ENCODE data around the gene CEP78. TPM values are rescaled to one million over a fixed set of nuclear protein-coding genes. Genes with fewer than 3 reads are reported as not detected.

CEP78 gene
- total RNA-seq, 1 experiment from 2014 or later = 10.1 TPM

- POLR2A ChIA-PET = interaction anchor here (0.8 kb wide), 2 partner anchors 60 to 73 kb away, joined by 3 to 9 read pairs; no protein-coding TSS in a partner anchor
- DNase-seq = peak; percentile 2 to 34
- Mint-ChIP-seq H3K27ac (ENCODE audit: unreplicated experiment) (peak overlapping the region; percentile 90), H3K4me1 (ENCODE audit: low read depth, unreplicated experiment) (no peaks in the 10 kb centered on the region), H3K27me3 (ENCODE audit: insufficient read depth, unreplicated experiment) (no peaks in the 10 kb centered on the region), H3K9me3 (ENCODE audit: unreplicated experiment) (no peaks in the 10 kb centered on the region), H3K4me3 (ENCODE audit: unreplicated experiment) (peak overlapping the region; percentile 77), H3K36me3 (ENCODE audit: insufficient read depth, unreplicated experiment) (peaks cover 20% of the 10 kb centered on the region)
- H3K9me3 ChIP-seq = no peaks in the 10 kb centered on the region
- no peaks in the 10 kb centered on the region for H3K27me3 ChIP-seq (replicated peaks; ENCODE audit: control insufficient read depth, insufficient read depth, low read length)
- H3K4me1 ChIP-seq = no peaks in the 10 kb centered on the region
- H3K36me3 ChIP-seq (ENCODE audit: control insufficient read depth, insufficient read depth, low read length) = no peaks in the 10 kb centered on the region
- H3K4me3 ChIP-seq (ENCODE audit: low read depth, low read length) = peak overlapping the region; percentile 66
- no peak for TF ChIP-seq CTCF (IDR thresholded peaks at IDR 0.05; ENCODE audit: insufficient read depth in 1 of 2, low read depth in 1 of 2, low read length in 1 of 2, severe bottlenecking in 1 of 2, unreplicated experiment in 1 of 2)
- CTCF ChIA-PET = interaction anchor here (0.7 kb wide), 1 partner anchor 69 kb away, joined by 3 read pairs; no protein-coding TSS in a partner anchor
- intact Hi-C loops (cut with micrococcal nuclease; ENCODE audit: unreplicated experiment) = loop anchor here (5.0 kb wide), 1 partner anchor 34 kb away; no protein-coding TSS in a partner anchor
- BruUV-seq (replicated peaks) = no TSS peak
Observed at GRCh38 chr9:78296201-78296892, 60.5 kb downstream of the CEP78 start.

- Histone ChIP-seq H3K27me3 (replicated peaks; ENCODE audit: control insufficient read depth, insufficient read depth, low read length) (no peaks in the 10 kb centered on the region), H3K9me3 (no peaks in the 10 kb centered on the region), H3K36me3 (ENCODE audit: control insufficient read depth, insufficient read depth, low read length) (no peaks in the 10 kb centered on the region), H3K4me1 (no peaks in the 10 kb centered on the region), H3K4me3 (ENCODE audit: low read depth, low read length) (peak within 1 kb of the TSS; percentile 66)
- Mint-ChIP-seq H3K4me1 (ENCODE audit: low read depth, unreplicated experiment) (no peaks in the 10 kb centered on the region), H3K27me3 (ENCODE audit: insufficient read depth, unreplicated experiment) (no peaks in the 10 kb centered on the region), H3K9me3 (ENCODE audit: unreplicated experiment) (no peaks in the 10 kb centered on the region), H3K4me3 (ENCODE audit: unreplicated experiment) (peak within 1 kb of the TSS; percentile 77), H3K36me3 (ENCODE audit: insufficient read depth, unreplicated experiment) (peaks cover 24% of the 10 kb centered on the region), H3K27ac (ENCODE audit: unreplicated experiment) (peak within 1 kb of the TSS; percentile 90)
- ChIA-PET POLR2A (interaction anchor here (0.8 kb wide), 2 partner anchors 61 to 73 kb away, joined by 3 to 9 read pairs; no protein-coding TSS in a partner anchor), CTCF (interaction anchor here (0.7 kb wide), 1 partner anchor 69 kb away, joined by 3 read pairs; no protein-coding TSS in a partner anchor)
- DNase-seq = peak; percentile 81 to 88
- intact Hi-C loops (cut with micrococcal nuclease; ENCODE audit: unreplicated experiment) = loop anchor here (5.0 kb wide), 1 partner anchor 35 kb away; no protein-coding TSS in a partner anchor
- TF ChIP-seq CTCF (IDR thresholded peaks at IDR 0.05; ENCODE audit: insufficient read depth in 1 of 2, low read depth in 1 of 2, low read length in 1 of 2, severe bottlenecking in 1 of 2, unreplicated experiment in 1 of 2) = no peak
- BruUV-seq (replicated peaks) = no TSS peak
Observed at GRCh38 chr9:78296893-78297671, 61.2 kb downstream of the CEP78 start, which contains the start of gene PSAT1. Gene PSAT1 (plus strand): TSS chr9:78297125. CDS start chr9:78297211, 86 bp downstream.

GRCh38 chr9:78297672-78297961 is 61.7 kb downstream of the CEP78 start:
- ChIA-PET POLR2A (no interaction called here), CTCF (no interaction called here)
- no peaks in the 10 kb centered on the region for H3K4me1 ChIP-seq
- intact Hi-C loops (cut with micrococcal nuclease; ENCODE audit: unreplicated experiment) = loop anchor here (5.0 kb wide), 1 partner anchor 35 kb away; no protein-coding TSS in a partner anchor
- H3K36me3 ChIP-seq (ENCODE audit: control insufficient read depth, insufficient read depth, low read length) = no peaks in the 10 kb centered on the region
- no peak for TF ChIP-seq CTCF (IDR thresholded peaks at IDR 0.05; ENCODE audit: insufficient read depth in 1 of 2, low read depth in 1 of 2, low read length in 1 of 2, severe bottlenecking in 1 of 2, unreplicated experiment in 1 of 2)
- Mint-ChIP-seq H3K4me1 (ENCODE audit: low read depth, unreplicated experiment) (no peaks in the 10 kb centered on the region), H3K27ac (ENCODE audit: unreplicated experiment) (peak overlapping the region; percentile 90), H3K36me3 (ENCODE audit: insufficient read depth, unreplicated experiment) (peaks cover 28% of the 10 kb centered on the region), H3K4me3 (ENCODE audit: unreplicated experiment) (peak overlapping the region; percentile 77), H3K9me3 (ENCODE audit: unreplicated experiment) (no peaks in the 10 kb centered on the region), H3K27me3 (ENCODE audit: insufficient read depth, unreplicated experiment) (no peaks in the 10 kb centered on the region)
- no TSS peak for BruUV-seq (replicated peaks)
- DNase-seq = no peak
- no peaks in the 10 kb centered on the region for H3K27me3 ChIP-seq (replicated peaks; ENCODE audit: control insufficient read depth, insufficient read depth, low read length)
- H3K9me3 ChIP-seq = no peaks in the 10 kb centered on the region
- H3K4me3 ChIP-seq (ENCODE audit: low read depth, low read length) = peak overlapping the region; percentile 66

Data from Caco-2 (cell line).